ENCODE measurements around the gene VRK1.

- TF ChIP-seq GATA2 (IDR thresholded peaks at IDR 0.05; ENCODE audit: low read depth, low read length) (no peak), GATA3 (IDR thresholded peaks at IDR 0.05; ENCODE audit: low read depth, low read length) (no peak)
These were observed 48.8 kb upstream of the VRK1 start for GRCh38 chr14:96748362-96748761.
